GM21717 (cell line): ENCODE measurements around the gene CX3CR1.
A peak's percentile ranks its signal among the peaks of the same experiment; 100 is the strongest.

Experiments
- ATAC-seq: cut with Tn5 transposase; IDR thresholded peaks from one replicate; pipeline ENCODE4 v1.9.1; 2021; ENCODE audit warnings: mild to moderate bottlenecking, moderate library complexity; ENCODE audit not compliant: unreplicated experiment

CX3CR1 gene

GRCh38 chr3:39292961-39293360, 13.1 kb upstream of the CX3CR1 start:
- no peak for ATAC-seq

- no peak for ATAC-seq
Observed at GRCh38 chr3:39291903-39292329, 12.1 kb upstream of the CX3CR1 start.

GRCh38 chr3:39290255-39290654, 10.4 kb upstream of the CX3CR1 start:
- ATAC-seq = no peak

- no peak for ATAC-seq
Observed at GRCh38 chr3:39289107-39289506, 9.3 kb upstream of the CX3CR1 start.

GRCh38 chr3:39288300-39288808, 8.5 kb upstream of the CX3CR1 start:
- ATAC-seq = peak; percentile 96

- ATAC-seq = no peak
Observed at GRCh38 chr3:39287216-39288164, 7.7 kb upstream of the CX3CR1 start.

GRCh38 chr3:39286771-39287170, 6.9 kb upstream of the CX3CR1 start:
- no peak for ATAC-seq

GRCh38 chr3:39285332-39285731, 5.5 kb upstream of the CX3CR1 start:
- no peak for ATAC-seq

GRCh38 chr3:39284457-39284881, 4.6 kb upstream of the CX3CR1 start:
- no peak for ATAC-seq

- ATAC-seq = no peak
Observed at GRCh38 chr3:39282057-39282456, 2.2 kb upstream of the CX3CR1 start.

GRCh38 chr3:39281533-39281932, 1.7 kb upstream of the CX3CR1 start:
- no peak for ATAC-seq

GRCh38 chr3:39280571-39280970, 735 bp upstream of the CX3CR1 start:
- ATAC-seq = no peak

- no peak for ATAC-seq
Observed at GRCh38 chr3:39278616-39278935, 1.3 kb downstream of the CX3CR1 start.

GRCh38 chr3:39277893-39278615, 1.8 kb downstream of the CX3CR1 start:
- ATAC-seq = no peak

GRCh38 chr3:39276746-39277145, 3.1 kb downstream of the CX3CR1 start:
- ATAC-seq = no peak

GRCh38 chr3:39275963-39276593, 3.8 kb downstream of the CX3CR1 start:
- ATAC-seq = no peak

- ATAC-seq = no peak
Observed at GRCh38 chr3:39275052-39275451, 4.8 kb downstream of the CX3CR1 start.

GRCh38 chr3:39273119-39273518, 6.7 kb downstream of the CX3CR1 start:
- ATAC-seq = no peak

- no peak for ATAC-seq
Observed at GRCh38 chr3:39272191-39272590, 7.6 kb downstream of the CX3CR1 start.

- no peak for ATAC-seq
Observed at GRCh38 chr3:39271363-39271914, 8.4 kb downstream of the CX3CR1 start.

GRCh38 chr3:39269528-39269927, 10.3 kb downstream of the CX3CR1 start:
- no peak for ATAC-seq
